Activated CD4-positive, alpha-beta T cell treated with anti-CD3 and anti-CD28 coated beads, Interleukin-2, amount 10 ng/mL, durations not matched to agents 7 days and 5 days (primary cell): ENCODE results near the gene VSTM5. TPM values are rescaled to one million over a fixed set of nuclear protein-coding genes. Genes with fewer than 3 reads are reported as not detected.

Source experiments
- CTCF ChIA-PET: fragments of 350-600 bp; sonication (Branson Sonifier 250); formaldehyde crosslinking; loops from one replicate; lab custom pipeline; 2021; ENCODE audit warnings: antibody characterized with exemption; lab: Charles Lee
- POLR2A ChIA-PET: fragments of 350-600 bp; sonication (Branson Sonifier 250); formaldehyde crosslinking; loops from one replicate; lab custom pipeline; 2021; ENCODE audit warnings: antibody characterized with exemption; lab: Charles Lee
- DNase-seq: peaks from one replicate; pipeline ENCODE4 v3.0.0-alpha.2; 2020
- H3K27ac Mint-ChIP-seq: one replicate; pipeline ENCODE4 v1.8.0; 2021; ENCODE audit warnings: mild to moderate bottlenecking, moderate library complexity, mixed read lengths
- H3K27me3 Mint-ChIP-seq: one replicate; pipeline ENCODE4 v1.8.0; 2021; ENCODE audit warnings: mixed read lengths
- H3K36me3 Mint-ChIP-seq: one replicate; pipeline ENCODE4 v1.8.0; 2021; ENCODE audit warnings: low read depth, mixed read lengths
- H3K4me1 Mint-ChIP-seq: one replicate; pipeline ENCODE4 v1.8.0; 2021; ENCODE audit warnings: mixed read lengths
- H3K4me3 Mint-ChIP-seq: one replicate; pipeline ENCODE4 v1.8.0; 2021; ENCODE audit warnings: mild to moderate bottlenecking, moderate library complexity, mixed read lengths
- H3K9me3 Mint-ChIP-seq: one replicate; pipeline ENCODE4 v1.8.0; 2021; ENCODE audit warnings: mixed read lengths
- total RNA-seq, 2 experiments: library from RNA; stranded (reverse); gene quantifications; one replicate each; pipeline ENCODE4 v1.2.3, GENCODE V29; 2021

VSTM5 gene
- total RNA-seq, 2 experiments from 2014 or later, result not detected

GRCh38 chr11:93840180-93840579 lies 10.2 kb downstream of the VSTM5 start:
- Mint-ChIP-seq H3K36me3 (no peaks in the 10 kb centered on the region), H3K4me1 (no peaks in the 10 kb centered on the region), H3K9me3 (no peaks in the 10 kb centered on the region), H3K27me3 (no peaks in the 10 kb centered on the region), H3K4me3 (no peak overlapping the region), H3K27ac (no peak overlapping the region)
- POLR2A ChIA-PET, result no interaction called here
- DNase-seq, result no peak
- CTCF ChIA-PET, result no interaction called here

- DNase-seq, result no peak
- H3K9me3 Mint-ChIP-seq, result no peaks in the 10 kb centered on the region
- H3K4me1 Mint-ChIP-seq, result no peaks in the 10 kb centered on the region
- H3K4me3 Mint-ChIP-seq, result no peak overlapping the region
- no peak overlapping the region for H3K27ac Mint-ChIP-seq
- POLR2A ChIA-PET, result no interaction called here
- CTCF ChIA-PET, result no interaction called here
- H3K27me3 Mint-ChIP-seq, result no peaks in the 10 kb centered on the region
- no peaks in the 10 kb centered on the region for H3K36me3 Mint-ChIP-seq
Measured at GRCh38 chr11:93838967-93839366, 11.5 kb downstream of the VSTM5 start.

- ChIA-PET POLR2A (no interaction called here), CTCF (no interaction called here)
- no peak for DNase-seq
- H3K4me1 Mint-ChIP-seq, result no peaks in the 10 kb centered on the region
- H3K27ac Mint-ChIP-seq, result no peak overlapping the region
- no peaks in the 10 kb centered on the region for H3K9me3 Mint-ChIP-seq
- H3K4me3 Mint-ChIP-seq, result no peak overlapping the region
- no peaks in the 10 kb centered on the region for H3K27me3 Mint-ChIP-seq
- H3K36me3 Mint-ChIP-seq, result no peaks in the 10 kb centered on the region
Measured at GRCh38 chr11:93832780-93833179, 17.6 kb downstream of the VSTM5 start.

GRCh38 chr11:93831343-93832127 lies 18.9 kb downstream of the VSTM5 start:
- no peaks in the 10 kb centered on the region for H3K9me3 Mint-ChIP-seq
- DNase-seq, result no peak
- no peaks in the 10 kb centered on the region for H3K36me3 Mint-ChIP-seq
- CTCF ChIA-PET, result no interaction called here
- no peak overlapping the region for H3K4me3 Mint-ChIP-seq
- H3K27ac Mint-ChIP-seq, result no peak overlapping the region
- H3K4me1 Mint-ChIP-seq, result no peaks in the 10 kb centered on the region
- no peaks in the 10 kb centered on the region for H3K27me3 Mint-ChIP-seq
- POLR2A ChIA-PET, result no interaction called here

GRCh38 chr11:93829598-93829997 lies 20.8 kb downstream of the VSTM5 start:
- POLR2A ChIA-PET, result no interaction called here
- no peaks in the 10 kb centered on the region for H3K27me3 Mint-ChIP-seq
- H3K4me1 Mint-ChIP-seq, result no peaks in the 10 kb centered on the region
- no peaks in the 10 kb centered on the region for H3K9me3 Mint-ChIP-seq
- no peak for DNase-seq
- CTCF ChIA-PET, result interaction anchor here (1.0 kb wide), 1 partner anchor 13 kb away, joined by 4 read pairs; no protein-coding TSS in a partner anchor
- H3K4me3 Mint-ChIP-seq, result no peak overlapping the region
- H3K36me3 Mint-ChIP-seq, result no peaks in the 10 kb centered on the region
- H3K27ac Mint-ChIP-seq, result no peak overlapping the region

- Mint-ChIP-seq H3K27ac (no peak overlapping the region), H3K4me3 (no peak overlapping the region), H3K36me3 (no peaks in the 10 kb centered on the region), H3K9me3 (no peaks in the 10 kb centered on the region), H3K4me1 (no peaks in the 10 kb centered on the region), H3K27me3 (no peaks in the 10 kb centered on the region)
- ChIA-PET POLR2A (no interaction called here), CTCF (interaction anchor here (0.5 kb wide), 1 partner anchor 32 kb away, joined by 5 read pairs; no protein-coding TSS in a partner anchor)
- no peak for DNase-seq
Measured at GRCh38 chr11:93827363-93827762, 23.1 kb downstream of the VSTM5 start.

- no peaks in the 10 kb centered on the region for H3K9me3 Mint-ChIP-seq
- H3K4me1 Mint-ChIP-seq, result no peaks in the 10 kb centered on the region
- CTCF ChIA-PET, result no interaction called here
- POLR2A ChIA-PET, result no interaction called here
- H3K36me3 Mint-ChIP-seq, result peaks cover 2% of the 10 kb centered on the region
- no peak overlapping the region for H3K27ac Mint-ChIP-seq
- H3K4me3 Mint-ChIP-seq, result no peak overlapping the region
- H3K27me3 Mint-ChIP-seq, result no peaks in the 10 kb centered on the region
- DNase-seq, result no peak
Measured at GRCh38 chr11:93823210-93823609, 27.2 kb downstream of the VSTM5 start.

- peaks cover 2% of the 10 kb centered on the region for H3K36me3 Mint-ChIP-seq
- H3K27me3 Mint-ChIP-seq, result no peaks in the 10 kb centered on the region
- ChIA-PET POLR2A (no interaction called here), CTCF (no interaction called here)
- H3K4me3 Mint-ChIP-seq, result no peak overlapping the region
- DNase-seq, result no peak
- H3K27ac Mint-ChIP-seq, result no peak overlapping the region
- no peaks in the 10 kb centered on the region for H3K9me3 Mint-ChIP-seq
- H3K4me1 Mint-ChIP-seq, result no peaks in the 10 kb centered on the region
Measured at GRCh38 chr11:93822359-93822758, 28.1 kb downstream of the VSTM5 start.

- POLR2A ChIA-PET, result no interaction called here
Measured at GRCh38 chr11:93821617-93822016, 28.8 kb downstream of the VSTM5 start.

GRCh38 chr11:93820847-93821246 lies 29.6 kb downstream of the VSTM5 start:
- no peaks in the 10 kb centered on the region for H3K9me3 Mint-ChIP-seq
- peaks cover 5% of the 10 kb centered on the region for H3K36me3 Mint-ChIP-seq
- no peak overlapping the region for H3K4me3 Mint-ChIP-seq

More at GRCh38 chr11:93821617-93822016, 28.8 kb downstream of the VSTM5 start:
- peaks cover 2% of the 10 kb centered on the region for H3K36me3 Mint-ChIP-seq
- no peaks in the 10 kb centered on the region for H3K9me3 Mint-ChIP-seq
- H3K27me3 Mint-ChIP-seq, result no peaks in the 10 kb centered on the region
- H3K27ac Mint-ChIP-seq, result no peak overlapping the region
- no peak for DNase-seq
- no peak overlapping the region for H3K4me3 Mint-ChIP-seq
- CTCF ChIA-PET, result no interaction called here
- H3K4me1 Mint-ChIP-seq, result no peaks in the 10 kb centered on the region

GRCh38 chr11:93819966-93820695 lies 30.3 kb downstream of the VSTM5 start:
- Mint-ChIP-seq H3K27ac (no peak overlapping the region), H3K9me3 (no peaks in the 10 kb centered on the region), H3K4me3 (no peak overlapping the region), H3K36me3 (peaks cover 8% of the 10 kb centered on the region), H3K4me1 (no peaks in the 10 kb centered on the region), H3K27me3 (no peaks in the 10 kb centered on the region)
- ChIA-PET POLR2A (no interaction called here), CTCF (no interaction called here)
- no peak for DNase-seq

More at GRCh38 chr11:93820847-93821246, 29.6 kb downstream of the VSTM5 start:
- no peak for DNase-seq
- H3K27me3 Mint-ChIP-seq, result no peaks in the 10 kb centered on the region
- POLR2A ChIA-PET, result no interaction called here
- CTCF ChIA-PET, result no interaction called here
- H3K4me1 Mint-ChIP-seq, result no peaks in the 10 kb centered on the region
- H3K27ac Mint-ChIP-seq, result no peak overlapping the region

GRCh38 chr11:93817426-93818348 lies 32.7 kb downstream of the VSTM5 start:
- Mint-ChIP-seq H3K4me3 (no peak overlapping the region), H3K27ac (no peak overlapping the region), H3K27me3 (no peaks in the 10 kb centered on the region), H3K4me1 (no peaks in the 10 kb centered on the region), H3K9me3 (no peaks in the 10 kb centered on the region), H3K36me3 (peaks cover 28% of the 10 kb centered on the region)
- DNase-seq, result no peak
- POLR2A ChIA-PET, result no interaction called here
- CTCF ChIA-PET, result interaction anchor here (0.7 kb wide), 2 partner anchors 49 to 177 kb away, joined by 4 to 5 read pairs; no protein-coding TSS in a partner anchor
